Endothelial cell (in vitro differentiated cells): ENCODE measurements around the gene LLCFC1. TPM values are rescaled to one million over a fixed set of nuclear protein-coding genes. Genes with fewer than 3 reads are reported as not detected.

Experiments used
- DNase-seq: peaks from one replicate; pipeline ENCODE4 v3.0.0; 2021; ENCODE audit warnings: low spot score
- H3K27ac Mint-ChIP-seq: one replicate; pipeline ENCODE4 v1.8.0; 2021; ENCODE audit warnings: mixed read lengths, inconsistent platforms; ENCODE audit not compliant: unreplicated experiment
- H3K27me3 Mint-ChIP-seq: one replicate; pipeline ENCODE4 v1.8.0; 2021; ENCODE audit warnings: mild to moderate bottlenecking, moderate library complexity, mixed read lengths, inconsistent platforms; ENCODE audit not compliant: unreplicated experiment
- H3K36me3 Mint-ChIP-seq: one replicate; pipeline ENCODE4 v1.8.0; 2021; ENCODE audit warnings: mild to moderate bottlenecking, low read depth, mixed read lengths, inconsistent platforms; ENCODE audit not compliant: unreplicated experiment
- H3K4me1 Mint-ChIP-seq: one replicate; pipeline ENCODE4 v1.8.0; 2021; ENCODE audit warnings: mild to moderate bottlenecking, mixed read lengths, inconsistent platforms; ENCODE audit not compliant: unreplicated experiment
- H3K4me3 Mint-ChIP-seq: one replicate; pipeline ENCODE4 v1.8.0; 2021; ENCODE audit warnings: mild to moderate bottlenecking, mixed read lengths, inconsistent platforms; ENCODE audit not compliant: unreplicated experiment
- H3K9me3 Mint-ChIP-seq: one replicate; pipeline ENCODE4 v1.8.0; 2021; ENCODE audit warnings: mixed read lengths, inconsistent platforms; ENCODE audit not compliant: unreplicated experiment
- CTCF ChIP-seq: fragments of 200-600 bp; sonication (generic); IDR thresholded peaks from one replicate; pipeline ENCODE4 v1.5.0; 2021; ENCODE audit warnings: antibody characterized with exemption; ENCODE audit not compliant: unreplicated experiment
- total RNA-seq: library from RNA; stranded (reverse); fragmentation: NEBNext Ultra II Directional; extraction: Animal tissue kit (Norgen Biotek cat#: 25700); gene quantifications from one replicate; pipeline ENCODE4 v1.2.1, GENCODE V29; 2021; ENCODE audit not compliant: unreplicated experiment

The LLCFC1 gene
- total RNA-seq, 1 donor from 2014 or later: not detected

GRCh38 chr7:142925413-142925812, 13.9 kb upstream of the LLCFC1 start:
- Mint-ChIP-seq H3K27ac (no peak overlapping the region), H3K4me3 (no peak overlapping the region), H3K4me1 (peaks cover 8% of the 10 kb centered on the region), H3K9me3 (peaks cover 4% of the 10 kb centered on the region), H3K36me3 (no peaks in the 10 kb centered on the region), H3K27me3 (peaks cover 8% of the 10 kb centered on the region)
- no peak for TF ChIP-seq CTCF
- no peak for DNase-seq

GRCh38 chr7:142927085-142927745, 12.1 kb upstream of the LLCFC1 start:
- H3K27me3 Mint-ChIP-seq: peaks cover 8% of the 10 kb centered on the region
- TF ChIP-seq CTCF: no peak
- peaks cover 8% of the 10 kb centered on the region for H3K4me1 Mint-ChIP-seq
- H3K9me3 Mint-ChIP-seq: peaks cover 4% of the 10 kb centered on the region
- H3K4me3 Mint-ChIP-seq: no peak overlapping the region
- H3K36me3 Mint-ChIP-seq: no peaks in the 10 kb centered on the region
- H3K27ac Mint-ChIP-seq: no peak overlapping the region
- no peak for DNase-seq

- peaks cover 12% of the 10 kb centered on the region for H3K27me3 Mint-ChIP-seq
- H3K36me3 Mint-ChIP-seq: no peaks in the 10 kb centered on the region
- peaks cover 8% of the 10 kb centered on the region for H3K4me1 Mint-ChIP-seq
- no peak for TF ChIP-seq CTCF
- H3K4me3 Mint-ChIP-seq: no peak overlapping the region
- peaks cover 4% of the 10 kb centered on the region for H3K9me3 Mint-ChIP-seq
- DNase-seq: no peak
- no peak overlapping the region for H3K27ac Mint-ChIP-seq
Measured at GRCh38 chr7:142927949-142928348, 11.3 kb upstream of the LLCFC1 start.

GRCh38 chr7:142930126-142930730, 9.1 kb upstream of the LLCFC1 start:
- Mint-ChIP-seq H3K27me3 (peaks cover 14% of the 10 kb centered on the region), H3K4me1 (peaks cover 8% of the 10 kb centered on the region), H3K4me3 (no peak overlapping the region), H3K36me3 (no peaks in the 10 kb centered on the region), H3K9me3 (peaks cover 4% of the 10 kb centered on the region), H3K27ac (no peak overlapping the region)
- TF ChIP-seq CTCF: no peak
- DNase-seq: no peak

- no peaks in the 10 kb centered on the region for H3K36me3 Mint-ChIP-seq
- no peak for TF ChIP-seq CTCF
- H3K27me3 Mint-ChIP-seq: peaks cover 9% of the 10 kb centered on the region
- DNase-seq: no peak
- no peak overlapping the region for H3K27ac Mint-ChIP-seq
- H3K4me3 Mint-ChIP-seq: no peak overlapping the region
- peaks cover 7% of the 10 kb centered on the region for H3K4me1 Mint-ChIP-seq
- peaks cover 2% of the 10 kb centered on the region for H3K9me3 Mint-ChIP-seq
Measured at GRCh38 chr7:142932386-142933091, 6.7 kb upstream of the LLCFC1 start.
